Astrocyte (in vitro differentiated cells and primary cell): Measurements from ENCODE around the gene OGFOD2. TPM values are rescaled to one million over a fixed set of nuclear protein-coding genes. Genes with fewer than 3 reads are reported as not detected.

ENCODE experiments used
- DNase-seq: peaks from one replicate; pipeline ENCODE4 v3.0.0-alpha.2; 2010; ENCODE audit warnings: low read depth
- FAIRE-seq: peaks from 2 replicates; lab custom pipeline; 2011; peaks lifted over from hg19 to GRCh38; lab: Jason Lieb, UNC
- H2AFZ ChIP-seq: 2 replicates; pipeline ENCODE4 v1.6.0; 2012; ENCODE audit warnings: low read depth, low read length, inconsistent platforms
- H3K27ac ChIP-seq: 2 replicates; pipeline ENCODE4 v1.5.1; 2011; ENCODE audit warnings: low read depth, low read length, inconsistent platforms
- H3K27me3 ChIP-seq: 2 replicates; pipeline ENCODE4 v1.6.0; 2011; ENCODE audit warnings: low read length, inconsistent platforms; ENCODE audit not compliant: insufficient read depth
- H3K36me3 ChIP-seq: 2 replicates; pipeline ENCODE4 v1.5.1; 2011; ENCODE audit warnings: low read length, inconsistent platforms; ENCODE audit not compliant: insufficient read depth
- H3K4me1 ChIP-seq: 2 replicates; pipeline ENCODE4 v1.5.1; 2011; ENCODE audit warnings: low read length, inconsistent platforms; ENCODE audit not compliant: insufficient read depth
- H3K4me2 ChIP-seq: 2 replicates; pipeline ENCODE4 v1.6.0; 2012; ENCODE audit warnings: low read length, inconsistent platforms
- H3K4me3 ChIP-seq: 2 replicates; pipeline ENCODE4 v1.5.1; 2011; ENCODE audit warnings: low read depth, mild to moderate bottlenecking, low read length, inconsistent platforms; ENCODE audit not compliant: insufficient read depth
- H3K79me2 ChIP-seq: 2 replicates; pipeline ENCODE4 v1.6.0; 2012; ENCODE audit warnings: mild to moderate bottlenecking, low read length, inconsistent platforms; ENCODE audit not compliant: insufficient read depth
- H3K9ac ChIP-seq: 2 replicates; pipeline ENCODE4 v1.6.0; 2012; ENCODE audit warnings: mild to moderate bottlenecking, low read length, inconsistent platforms
- H3K9me3 ChIP-seq: 2 replicates; pipeline ENCODE4 v1.5.1; 2012; ENCODE audit warnings: low read depth, mild to moderate bottlenecking, low read length, inconsistent platforms; ENCODE audit not compliant: insufficient read depth
- H4K20me1 ChIP-seq: 2 replicates; pipeline ENCODE4 v1.6.0; 2012; ENCODE audit warnings: low read length, inconsistent platforms; ENCODE audit not compliant: insufficient read depth
- H3K27ac Mint-ChIP-seq: one replicate; pipeline ENCODE4 v1.8.0; 2021; ENCODE audit warnings: mild to moderate bottlenecking, mixed read lengths; ENCODE audit not compliant: unreplicated experiment
- H3K27me3 Mint-ChIP-seq: one replicate; pipeline ENCODE4 v1.8.0; 2021; ENCODE audit warnings: low read depth, mixed read lengths; ENCODE audit not compliant: unreplicated experiment
- H3K36me3 Mint-ChIP-seq: one replicate; pipeline ENCODE4 v1.8.0; 2021; ENCODE audit warnings: low read depth, mixed read lengths; ENCODE audit not compliant: unreplicated experiment
- H3K4me1 Mint-ChIP-seq: one replicate; pipeline ENCODE4 v1.8.0; 2021; ENCODE audit warnings: low read depth, mixed read lengths; ENCODE audit not compliant: unreplicated experiment
- H3K4me3 Mint-ChIP-seq: one replicate; pipeline ENCODE4 v1.8.0; 2021; ENCODE audit warnings: mild to moderate bottlenecking, moderate library complexity, mixed read lengths; ENCODE audit not compliant: unreplicated experiment
- H3K9me3 Mint-ChIP-seq: one replicate; pipeline ENCODE4 v1.8.0; 2021; ENCODE audit warnings: mild to moderate bottlenecking, mixed read lengths; ENCODE audit not compliant: unreplicated experiment
- CTCF ChIP-seq: IDR thresholded peaks from 2 replicates; pipeline ENCODE4 v1.5.1; 2011; ENCODE audit warnings: low read depth, mild to moderate bottlenecking, inconsistent platforms, low read length, moderate library complexity; ENCODE audit not compliant: insufficient read depth
- EZH2 ChIP-seq: IDR thresholded peaks from 2 replicates; pipeline ENCODE4 v1.6.1; 2012; ENCODE audit warnings: mild to moderate bottlenecking, low read length, inconsistent platforms; ENCODE audit not compliant: insufficient read depth
- total RNA-seq: library from RNA; stranded (reverse); gene quantifications from 2 replicates; pipeline ENCODE4 v1.2.1, GENCODE V29; 2021

The OGFOD2 gene
- total RNA-seq, 1 donor from 2014 or later = 13.3 TPM

GRCh38 chr12:122988036-122988435 lies 13.0 kb downstream of the OGFOD2 start:
- no peaks in the 10 kb centered on the region for H3K27me3 ChIP-seq
- no peak for FAIRE-seq
- no peak overlapping the region for H3K4me3 ChIP-seq
- no peak overlapping the region for H2AFZ ChIP-seq
- no peaks in the 10 kb centered on the region for H3K36me3 ChIP-seq
- no peak overlapping the region for H3K27ac ChIP-seq
- no peak overlapping the region for H3K4me2 ChIP-seq
- peaks cover 11% of the 10 kb centered on the region for H4K20me1 ChIP-seq
- no peak overlapping the region for H3K27ac Mint-ChIP-seq
- peaks cover 16% of the 10 kb centered on the region for H3K4me1 ChIP-seq
- no peaks in the 10 kb centered on the region for H3K9me3 ChIP-seq
- H3K79me2 ChIP-seq = peaks cover 4% of the 10 kb centered on the region
- peaks cover 6% of the 10 kb centered on the region for H3K36me3 Mint-ChIP-seq
- no peaks in the 10 kb centered on the region for H3K9me3 Mint-ChIP-seq
- no peak overlapping the region for H3K4me3 Mint-ChIP-seq
- H3K27me3 Mint-ChIP-seq = no peaks in the 10 kb centered on the region
- H3K4me1 Mint-ChIP-seq = peaks cover 12% of the 10 kb centered on the region
- H3K9ac ChIP-seq = no peak overlapping the region
- TF ChIP-seq CTCF = no peak
- TF ChIP-seq EZH2 = no peak
- DNase-seq = no peak

GRCh38 chr12:122988612-122989212 lies 13.7 kb downstream of the OGFOD2 start:
- no peak for FAIRE-seq
- no peak overlapping the region for H3K9ac ChIP-seq
- Mint-ChIP-seq H3K9me3 (no peaks in the 10 kb centered on the region), H3K36me3 (peaks cover 6% of the 10 kb centered on the region), H3K27ac (no peak overlapping the region), H3K4me1 (peaks cover 7% of the 10 kb centered on the region), H3K27me3 (no peaks in the 10 kb centered on the region), H3K4me3 (no peak overlapping the region)
- no peaks in the 10 kb centered on the region for H3K36me3 ChIP-seq
- H4K20me1 ChIP-seq = peaks cover 6% of the 10 kb centered on the region
- no peaks in the 10 kb centered on the region for H3K9me3 ChIP-seq
- no peak overlapping the region for H3K27ac ChIP-seq
- no peak for DNase-seq
- peaks cover 11% of the 10 kb centered on the region for H3K4me1 ChIP-seq
- no peaks in the 10 kb centered on the region for H3K79me2 ChIP-seq
- no peaks in the 10 kb centered on the region for H3K27me3 ChIP-seq
- H2AFZ ChIP-seq = no peak overlapping the region
- no peak overlapping the region for H3K4me2 ChIP-seq
- TF ChIP-seq EZH2 = no peak
- TF ChIP-seq CTCF = no peak
- no peak overlapping the region for H3K4me3 ChIP-seq

- Mint-ChIP-seq H3K36me3 (peaks cover 3% of the 10 kb centered on the region), H3K27me3 (no peaks in the 10 kb centered on the region), H3K27ac (no peak overlapping the region), H3K9me3 (no peaks in the 10 kb centered on the region), H3K4me1 (peaks cover 2% of the 10 kb centered on the region), H3K4me3 (no peak overlapping the region)
- H2AFZ ChIP-seq = no peak overlapping the region
- TF ChIP-seq EZH2 (no peak), CTCF (no peak)
- H4K20me1 ChIP-seq = no peaks in the 10 kb centered on the region
- peaks cover 5% of the 10 kb centered on the region for H3K4me1 ChIP-seq
- no peak for DNase-seq
- H3K9ac ChIP-seq = no peak overlapping the region
- H3K27ac ChIP-seq = no peak overlapping the region
- H3K9me3 ChIP-seq = no peaks in the 10 kb centered on the region
- no peak overlapping the region for H3K4me3 ChIP-seq
- H3K4me2 ChIP-seq = no peak overlapping the region
- FAIRE-seq = no peak
- H3K27me3 ChIP-seq = no peaks in the 10 kb centered on the region
- H3K79me2 ChIP-seq = no peaks in the 10 kb centered on the region
- H3K36me3 ChIP-seq = no peaks in the 10 kb centered on the region
Observed at GRCh38 chr12:122989225-122989839, 14.3 kb downstream of the OGFOD2 start.
